GM10248 (cell line): Measurements from ENCODE around the gene DCLRE1C.

Experiments used
- CTCF ChIA-PET: fragments of 300-600 bp; sonication (Branson Sonifier 250); formaldehyde crosslinking; extraction: SDS; loops from one replicate; lab custom pipeline; 2021; ENCODE audit warnings: antibody characterized with exemption; lab: Yijun Ruan, JAX
- POLR2A ChIA-PET: fragments of 350-650 bp; sonication (Branson Sonifier 250); formaldehyde crosslinking; extraction: SDS; loops from one replicate; lab custom pipeline; 2020; ENCODE audit warnings: antibody characterized with exemption; lab: Yijun Ruan, JAX
- DNase-seq: peaks from one replicate; pipeline ENCODE4 v3.0.0; 2012; ENCODE audit errors: extremely low spot score
- TF ChIP-seq, protein P1 (sequence below): IDR thresholded peaks from 2 replicates; pipeline ENCODE4 v1.5.1; 2012; ENCODE audit warnings: mild to moderate bottlenecking, low read depth; ENCODE audit errors: extremely low read depth, missing control alignments, control extremely low read depth

DCLRE1C gene

DNA sequence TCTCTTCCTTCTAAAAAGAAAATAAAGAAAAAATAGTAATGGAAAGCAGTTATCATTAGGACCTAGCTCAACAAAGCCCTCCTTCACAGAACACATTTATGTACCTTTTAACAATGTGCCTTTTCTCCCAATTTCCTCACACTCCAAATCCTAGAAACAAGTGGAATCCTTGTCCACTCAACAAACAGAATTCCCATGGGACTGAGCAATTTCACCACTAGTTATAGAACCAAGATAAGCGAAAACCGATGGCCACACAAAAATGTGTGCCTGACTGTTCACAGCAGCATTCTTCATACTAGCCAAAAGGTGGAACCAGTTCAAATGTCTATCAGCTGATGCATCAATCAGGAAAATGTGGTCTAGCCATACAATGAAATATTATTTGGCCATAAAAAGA lies 17.3 kb downstream of the DCLRE1C start:
- ChIA-PET POLR2A (no interaction called here), CTCF (no interaction called here)
- no peak for DNase-seq
- TF ChIP-seq, protein P1, sequence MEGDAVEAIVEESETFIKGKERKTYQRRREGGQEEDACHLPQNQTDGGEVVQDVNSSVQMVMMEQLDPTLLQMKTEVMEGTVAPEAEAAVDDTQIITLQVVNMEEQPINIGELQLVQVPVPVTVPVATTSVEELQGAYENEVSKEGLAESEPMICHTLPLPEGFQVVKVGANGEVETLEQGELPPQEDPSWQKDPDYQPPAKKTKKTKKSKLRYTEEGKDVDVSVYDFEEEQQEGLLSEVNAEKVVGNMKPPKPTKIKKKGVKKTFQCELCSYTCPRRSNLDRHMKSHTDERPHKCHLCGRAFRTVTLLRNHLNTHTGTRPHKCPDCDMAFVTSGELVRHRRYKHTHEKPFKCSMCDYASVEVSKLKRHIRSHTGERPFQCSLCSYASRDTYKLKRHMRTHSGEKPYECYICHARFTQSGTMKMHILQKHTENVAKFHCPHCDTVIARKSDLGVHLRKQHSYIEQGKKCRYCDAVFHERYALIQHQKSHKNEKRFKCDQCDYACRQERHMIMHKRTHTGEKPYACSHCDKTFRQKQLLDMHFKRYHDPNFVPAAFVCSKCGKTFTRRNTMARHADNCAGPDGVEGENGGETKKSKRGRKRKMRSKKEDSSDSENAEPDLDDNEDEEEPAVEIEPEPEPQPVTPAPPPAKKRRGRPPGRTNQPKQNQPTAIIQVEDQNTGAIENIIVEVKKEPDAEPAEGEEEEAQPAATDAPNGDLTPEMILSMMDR = no peak

DNA sequence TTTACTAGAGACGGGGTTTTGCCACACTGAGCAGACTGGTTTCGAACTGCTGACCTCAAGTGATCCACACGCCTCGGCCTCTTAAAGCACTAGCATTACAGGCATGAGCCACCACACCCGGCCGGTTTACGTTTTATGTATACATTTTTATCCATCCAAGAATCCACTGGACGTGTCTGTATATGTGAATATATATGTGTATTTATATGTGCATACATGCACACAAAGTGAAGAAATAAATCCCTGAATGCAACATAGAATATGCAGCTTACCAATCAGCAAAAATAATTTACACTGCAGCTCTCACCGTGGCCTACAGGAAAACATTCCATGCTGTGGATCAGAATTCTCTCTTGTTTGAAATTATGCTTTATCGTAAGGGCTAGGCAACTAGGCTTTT lies 23.3 kb downstream of the DCLRE1C start:
- ChIA-PET POLR2A (no interaction called here), CTCF (no interaction called here)
- TF ChIP-seq, protein P1 = no peak

DNA sequence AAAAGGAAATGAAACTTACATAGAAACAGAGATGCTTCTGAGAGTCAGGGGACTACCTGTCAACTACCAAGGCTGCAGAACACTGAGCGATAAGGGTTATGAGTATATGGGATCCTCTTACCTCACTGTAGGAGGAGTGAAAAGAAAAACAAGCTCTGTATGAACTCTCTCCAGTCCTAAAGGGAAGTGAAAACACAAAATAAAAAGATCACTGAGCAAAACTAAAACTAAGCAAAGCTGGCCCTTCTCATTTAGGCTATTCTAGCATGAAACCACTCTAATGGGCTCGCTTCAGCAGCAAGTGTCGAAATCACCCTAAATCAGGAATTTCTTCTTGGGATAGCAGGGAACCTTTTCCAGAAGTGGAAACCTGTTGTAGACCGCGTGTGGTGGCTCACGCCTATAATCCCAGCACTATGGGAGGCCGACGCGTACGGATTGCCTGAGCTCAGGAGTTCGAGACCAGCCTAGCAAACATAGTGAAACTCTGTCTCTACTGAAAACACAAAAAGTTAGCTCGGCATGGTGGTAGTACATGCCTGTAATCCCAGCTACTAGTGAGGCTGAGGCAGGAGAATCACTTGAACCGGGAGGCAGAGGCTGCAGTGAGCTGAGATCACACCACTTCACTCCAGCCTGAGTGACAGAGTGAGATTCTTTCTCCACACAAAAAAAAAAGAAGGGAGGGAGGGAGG lies 27.0 kb downstream of the DCLRE1C start:
- ChIA-PET POLR2A (interaction anchor here (0.6 to 1.2 kb wide), 5 partner anchors 26 to 280 kb away, joined by 3 to 10 read pairs (median 6); partner anchors contain the start of genes CDNF, HSPA14 and MSANTD7), CTCF (interaction anchor here (0.9 to 2.3 kb wide), 5 partner anchors 9 to 33 kb away, joined by 3 to 6 read pairs (median 5); partner anchors contain the start of gene MEIG1)
- DNase-seq = peak; percentile 86
- TF ChIP-seq, protein P1 = no peak

More for the DNA sequence above, 23.3 kb downstream of the DCLRE1C start:
- no peak for DNase-seq

DNA sequence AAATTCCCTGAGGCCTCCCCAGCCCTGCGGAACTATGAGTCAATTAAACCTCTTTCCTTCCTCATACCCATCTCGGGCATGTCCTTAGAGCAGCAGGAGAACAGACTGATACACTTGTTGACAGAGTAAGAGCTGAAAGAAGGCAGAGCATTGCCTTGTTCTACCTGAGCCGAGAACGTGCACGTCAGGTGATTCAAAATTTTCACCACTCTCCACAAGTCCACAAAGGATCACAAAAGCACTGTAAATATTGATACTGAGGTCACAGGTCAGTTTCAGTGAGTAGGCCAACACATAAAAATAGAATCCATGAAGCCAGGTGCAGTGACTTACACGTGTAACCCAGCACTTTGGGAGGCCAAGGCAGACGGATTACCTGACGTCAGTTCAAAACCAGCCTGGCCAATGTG lies 27.8 kb downstream of the DCLRE1C start:
- POLR2A ChIA-PET = interaction anchor here (1.2 kb wide), 1 partner anchor 88 kb away, joined by 3 read pairs; the partner anchor contains the start of genes CDNF, HSPA14 and MSANTD7
- CTCF ChIA-PET = interaction anchor here (0.9 to 1.6 kb wide), 4 partner anchors 9 to 34 kb away, joined by 3 to 6 read pairs (median 5); partner anchors contain the start of gene MEIG1
- DNase-seq = no peak
- TF ChIP-seq, protein P1 = no peak

DNA sequence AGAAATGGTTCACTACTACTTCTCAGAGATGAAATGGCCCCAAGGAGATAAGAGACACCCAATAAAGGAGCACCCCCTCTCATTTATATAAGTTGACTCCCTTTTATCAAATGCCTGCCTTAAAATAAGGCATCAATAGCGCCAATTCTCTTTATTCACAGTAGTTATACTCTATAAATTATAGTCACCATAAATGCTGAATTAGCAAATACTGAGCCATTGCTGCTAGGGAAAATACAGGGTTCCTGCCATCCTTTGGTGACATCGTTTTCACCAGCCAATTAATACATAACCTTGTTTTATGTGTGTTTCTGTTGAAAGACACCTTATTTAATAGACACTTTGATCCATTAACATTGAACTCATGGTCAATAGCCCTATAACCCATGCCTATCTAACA lies 28.6 kb downstream of the DCLRE1C start:
- no peak for DNase-seq
- POLR2A ChIA-PET = no interaction called here
- CTCF ChIA-PET = no interaction called here
- TF ChIP-seq, protein P1 = no peak

DNA sequence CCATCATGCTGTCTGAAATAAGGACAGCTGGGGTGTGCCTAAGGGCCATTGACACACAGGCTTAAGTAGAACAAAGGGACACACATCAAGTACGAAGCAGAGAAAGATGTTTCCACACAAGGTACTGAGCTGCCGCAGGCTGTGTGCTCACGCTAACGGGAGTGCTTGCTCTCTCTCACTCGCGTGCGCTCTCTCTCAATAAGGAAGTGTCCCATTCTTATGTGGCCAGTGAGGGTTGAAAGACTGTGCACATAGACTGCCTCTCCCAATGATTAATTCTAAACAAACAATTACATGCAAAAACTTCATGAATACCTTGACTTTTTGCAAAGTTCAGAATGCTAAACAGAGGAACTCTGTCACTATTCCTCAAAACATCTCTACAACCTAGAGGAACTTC lies 29.9 kb downstream of the DCLRE1C start:
- ChIA-PET POLR2A (no interaction called here), CTCF (interaction anchor here (2.2 kb wide), 1 partner anchor 29 kb away, joined by 6 read pairs; no protein-coding TSS in a partner anchor)
- TF ChIP-seq, protein P1 = no peak
- no peak for DNase-seq
